H4 (cell line): ENCODE measurements around the gene AKAP1. TPM values are rescaled to one million over a fixed set of nuclear protein-coding genes. Genes with fewer than 3 reads are reported as not detected.

Source experiments
- DNase-seq: peaks from one replicate; pipeline ENCODE4 v3.0.0-alpha.2; 2015; ENCODE audit warnings: low spot score
- total RNA-seq: library from RNA; depleted of rRNA; stranded (reverse); fragments of >200 nt; shearing (Covaris generic); gene quantifications from 2 replicates; pipeline ENCODE4 v1.2.3, GENCODE V29; 2014

AKAP1 gene
- total RNA-seq, 1 experiment from 2014 or later, result 19.9 TPM

DNA sequence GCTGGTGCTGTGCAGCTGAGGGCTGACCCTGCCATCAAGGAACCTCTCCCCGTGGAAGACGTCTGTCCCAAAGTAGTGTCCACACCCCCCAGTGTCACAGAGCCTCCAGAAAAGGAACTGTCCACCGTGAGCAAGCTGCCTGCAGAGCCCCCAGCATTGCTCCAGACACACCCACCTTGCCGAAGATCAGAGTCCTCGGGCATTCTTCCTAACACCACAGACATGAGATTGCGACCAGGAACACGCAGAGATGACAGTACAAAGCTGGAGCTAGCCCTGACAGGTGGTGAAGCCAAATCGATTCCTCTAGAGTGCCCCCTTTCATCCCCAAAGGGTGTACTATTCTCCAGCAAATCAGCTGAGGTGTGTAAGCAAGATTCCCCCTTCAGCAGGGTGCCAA, 20.5 kb downstream of the AKAP1 start:
- no peak for DNase-seq

DNA sequence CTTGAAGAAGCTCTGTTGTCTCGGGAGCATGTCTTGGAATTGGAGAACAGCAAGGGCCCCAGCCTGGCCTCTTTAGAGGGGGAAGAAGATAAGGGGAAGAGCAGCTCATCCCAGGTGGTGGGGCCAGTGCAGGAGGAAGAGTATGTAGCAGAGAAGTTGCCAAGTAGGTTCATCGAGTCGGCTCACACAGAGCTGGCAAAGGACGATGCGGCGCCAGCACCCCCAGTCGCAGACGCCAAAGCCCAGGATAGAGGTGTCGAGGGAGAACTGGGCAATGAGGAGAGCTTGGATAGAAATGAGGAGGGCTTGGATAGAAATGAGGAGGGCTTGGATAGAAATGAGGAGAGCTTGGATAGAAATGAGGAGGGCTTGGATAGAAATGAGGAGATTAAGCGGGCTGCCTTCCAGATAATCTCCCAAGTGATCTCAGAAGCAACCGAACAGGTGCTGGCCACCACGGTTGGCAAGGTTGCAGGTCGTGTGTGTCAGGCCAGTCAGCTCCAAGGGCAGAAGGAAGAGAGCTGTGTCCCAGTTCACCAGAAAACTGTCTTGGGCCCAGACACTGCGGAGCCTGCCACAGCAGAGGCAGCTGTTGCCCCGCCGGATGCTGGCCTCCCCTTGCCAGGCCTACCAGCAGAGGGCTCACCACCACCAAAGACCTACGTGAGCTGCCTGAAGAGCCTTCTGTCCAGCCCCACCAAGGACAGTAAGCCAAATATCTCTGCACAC, 21.2 kb downstream of the AKAP1 start:
- DNase-seq, result peak; percentile 55

DNA sequence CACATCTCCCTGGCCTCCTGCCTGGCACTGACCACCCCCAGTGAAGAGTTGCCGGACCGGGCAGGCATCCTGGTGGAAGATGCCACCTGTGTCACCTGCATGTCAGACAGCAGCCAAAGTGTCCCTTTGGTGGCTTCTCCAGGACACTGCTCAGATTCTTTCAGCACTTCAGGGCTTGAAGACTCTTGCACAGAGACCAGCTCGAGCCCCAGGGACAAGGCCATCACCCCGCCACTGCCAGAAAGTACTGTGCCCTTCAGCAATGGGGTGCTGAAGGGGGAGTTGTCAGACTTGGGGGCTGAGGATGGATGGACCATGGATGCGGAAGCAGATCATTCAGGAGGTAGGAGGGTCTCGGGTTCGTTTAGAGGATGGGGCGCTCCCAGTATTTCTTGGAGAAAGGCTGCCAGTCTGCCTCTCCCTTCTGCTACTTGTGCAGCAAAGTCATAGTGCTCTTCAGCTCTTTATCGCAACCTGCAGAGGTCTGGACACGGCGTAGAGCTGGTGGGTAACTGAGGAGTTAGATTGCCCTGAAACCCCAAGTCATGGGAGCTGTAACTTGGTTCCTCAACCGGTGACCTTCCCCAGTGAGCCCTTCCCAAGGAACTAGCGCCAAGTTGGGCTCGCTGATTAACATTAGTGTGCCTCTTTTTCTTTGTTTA, 21.9 kb downstream of the AKAP1 start:
- DNase-seq, result no peak

DNA sequence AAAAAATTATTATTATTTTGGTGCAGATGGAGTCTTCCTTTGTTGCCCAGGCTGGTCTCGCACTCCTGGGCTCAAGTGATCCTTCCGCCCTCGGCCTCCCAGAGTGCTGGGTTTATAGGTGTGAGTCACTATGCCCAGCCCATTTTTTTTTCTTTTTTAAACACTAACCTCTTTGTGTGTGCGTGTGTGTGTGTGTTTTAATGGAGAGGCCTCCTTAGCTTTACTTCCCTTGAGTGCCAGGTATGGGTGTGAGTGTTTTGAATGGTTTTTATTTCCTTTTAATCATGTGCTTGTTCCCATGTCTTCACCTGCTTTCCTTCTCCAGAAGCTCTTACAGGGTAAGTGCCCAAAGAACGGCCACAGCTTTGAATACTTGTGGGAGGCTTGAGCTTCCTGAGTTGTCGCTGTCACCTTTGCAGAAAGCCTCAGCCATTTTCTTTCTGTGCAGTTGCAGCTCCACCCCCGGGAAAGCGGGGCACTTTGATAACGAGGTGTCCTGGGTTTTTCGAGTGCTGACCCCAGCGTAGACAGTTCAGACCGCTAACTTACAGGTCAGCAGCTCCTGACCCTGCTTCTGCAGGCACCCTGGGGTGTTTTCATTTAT, 22.6 kb downstream of the AKAP1 start:
- peak; percentile 90 for DNase-seq

DNA sequence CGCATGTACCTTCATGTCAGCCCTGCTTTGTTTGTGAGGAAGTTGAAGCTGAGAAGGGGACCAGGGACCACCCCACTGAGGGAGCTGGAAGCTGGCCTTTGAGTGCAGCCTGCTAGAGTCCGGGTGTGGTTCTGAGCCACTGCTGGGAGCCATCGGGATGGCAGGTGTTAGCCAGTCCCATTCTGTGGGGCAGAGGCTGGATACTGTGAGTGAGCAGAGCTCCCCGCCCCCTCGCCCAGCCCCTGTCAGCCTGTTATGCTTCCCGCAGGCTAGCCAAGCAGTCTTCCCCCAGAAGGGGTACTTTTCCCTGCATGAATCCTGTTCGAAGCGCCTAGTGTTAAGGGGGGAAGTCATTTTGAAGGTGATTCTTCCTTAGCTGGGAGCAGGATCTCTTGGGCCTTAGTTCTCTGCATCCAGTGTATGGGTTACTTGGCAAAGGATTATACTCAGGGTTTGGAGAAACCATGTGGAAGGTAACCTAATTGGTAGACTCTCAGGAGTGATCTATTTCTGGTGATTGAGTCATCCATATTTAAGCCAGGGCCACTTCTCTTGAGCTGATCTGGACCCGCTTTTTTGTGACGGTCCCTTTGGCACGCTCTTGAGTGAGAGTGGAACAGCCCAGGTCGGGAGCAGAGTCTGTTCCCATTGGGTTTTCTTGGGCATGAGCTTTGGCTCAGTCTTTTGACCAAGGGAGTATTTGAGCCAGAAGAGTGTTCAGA, 23.8 kb downstream of the AKAP1 start:
- no peak for DNase-seq

DNA sequence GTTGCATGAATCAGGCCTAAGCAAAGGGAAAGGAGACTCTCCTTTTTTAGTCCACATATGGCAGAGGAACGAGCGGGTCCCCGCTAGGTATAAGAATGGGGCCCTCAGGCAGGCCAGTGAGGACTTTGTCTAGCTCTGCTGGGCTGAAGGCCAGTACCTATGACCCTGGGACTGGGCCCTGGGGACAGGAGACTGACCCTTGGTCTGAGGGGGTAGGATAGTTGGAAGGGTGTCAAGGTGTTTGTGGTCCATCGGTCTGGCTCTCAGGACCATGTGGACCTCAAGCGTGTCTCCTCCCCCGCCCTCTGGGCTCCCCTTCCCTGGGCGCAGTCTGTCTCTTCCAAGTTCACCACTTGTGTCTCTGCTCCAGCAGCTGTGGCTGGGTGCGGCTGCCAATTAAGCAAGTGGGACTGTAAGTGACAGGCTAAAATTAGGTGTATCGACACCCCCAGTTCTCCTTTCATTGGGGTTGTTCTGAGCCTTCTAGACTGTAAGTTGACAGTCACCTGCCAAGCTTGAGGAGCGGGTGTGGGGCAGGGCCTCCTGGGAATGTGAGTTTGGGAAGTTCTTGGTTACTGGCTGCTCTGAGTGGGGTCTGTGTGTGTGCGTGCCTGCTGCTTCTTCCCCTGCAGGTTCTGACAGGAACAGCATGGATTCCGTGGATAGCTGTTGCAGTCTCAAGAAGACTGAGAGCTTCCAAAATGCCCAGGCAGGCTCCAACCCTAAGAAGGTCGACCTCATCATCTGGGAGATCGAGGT, 24.5 kb downstream of the AKAP1 start:
- DNase-seq, result no peak

DNA sequence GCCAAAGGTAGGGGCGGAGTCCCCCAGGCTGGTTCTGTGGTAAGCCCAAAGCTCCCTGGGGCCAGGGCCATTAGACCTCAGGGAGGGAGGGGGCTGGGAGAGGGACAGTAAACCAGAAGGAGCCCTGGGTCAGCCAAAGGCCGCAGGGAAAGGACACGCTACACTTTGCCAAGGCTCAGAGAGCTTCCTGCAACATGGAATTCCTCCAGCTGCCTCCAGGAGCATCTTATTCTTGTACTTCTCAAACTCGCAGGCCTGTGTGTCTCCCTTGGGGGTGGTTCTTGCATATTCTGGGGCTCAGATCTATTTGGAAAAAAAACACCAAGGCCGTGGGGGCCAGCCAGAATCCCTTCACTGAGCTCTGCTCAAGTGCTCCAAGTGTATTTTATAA, 25.1 kb downstream of the AKAP1 start:
- no peak for DNase-seq

DNA sequence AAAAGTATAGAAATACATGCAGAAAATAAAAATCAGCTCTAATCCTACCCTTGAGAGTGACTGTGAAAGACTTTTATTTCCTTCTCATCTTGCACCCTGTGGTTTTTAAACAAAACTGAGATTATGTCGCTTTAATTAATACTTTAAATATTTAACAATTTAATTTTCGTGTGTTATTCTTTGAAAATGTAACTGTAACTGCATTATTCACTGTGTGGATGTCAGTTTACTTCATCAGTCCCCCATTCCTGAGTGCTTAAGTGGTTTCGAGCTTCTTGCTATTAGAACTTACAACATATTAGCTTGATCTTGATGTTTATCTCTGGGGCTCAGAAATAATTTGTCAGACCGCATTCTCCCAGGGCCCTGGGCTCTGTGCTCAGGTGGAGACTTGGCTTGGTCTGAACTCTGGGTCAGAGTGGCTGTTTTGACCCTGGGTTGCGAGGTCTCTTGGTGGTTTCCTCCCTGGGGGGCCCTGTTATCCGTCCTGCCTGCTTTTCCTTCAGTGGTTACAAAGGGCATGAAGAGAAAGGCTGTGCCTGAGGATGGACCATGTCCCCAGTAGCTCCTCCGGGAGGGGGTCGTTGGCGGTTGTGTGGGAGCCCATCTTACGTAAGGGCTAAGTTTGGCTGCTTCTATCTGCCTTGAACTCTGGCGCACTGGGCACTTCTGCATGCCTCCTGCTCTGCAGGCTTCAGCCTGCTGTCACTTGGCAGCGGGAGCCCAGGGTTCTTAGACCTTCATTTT, 25.7 kb downstream of the AKAP1 start:
- no peak for DNase-seq

DNA sequence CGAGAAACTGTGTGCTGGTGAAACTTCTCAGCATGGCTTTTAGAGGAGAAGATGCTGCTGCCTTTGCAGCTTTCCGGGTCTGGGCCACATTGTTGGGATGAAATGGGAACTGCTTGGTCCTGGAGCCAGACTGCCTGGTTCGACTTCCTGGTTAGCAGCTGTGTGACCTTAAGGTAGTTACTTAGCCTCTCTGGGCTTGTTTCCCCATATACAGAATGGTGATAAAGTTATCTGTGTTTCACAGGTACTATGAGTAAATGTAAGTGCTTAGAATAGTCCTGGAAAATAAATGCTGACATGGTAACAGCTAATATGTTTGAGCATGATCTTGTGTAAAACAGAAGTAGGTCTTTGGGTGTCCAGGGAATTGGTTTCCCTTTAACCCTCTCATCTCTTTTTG, 26.3 kb downstream of the AKAP1 start:
- no peak for DNase-seq

DNA sequence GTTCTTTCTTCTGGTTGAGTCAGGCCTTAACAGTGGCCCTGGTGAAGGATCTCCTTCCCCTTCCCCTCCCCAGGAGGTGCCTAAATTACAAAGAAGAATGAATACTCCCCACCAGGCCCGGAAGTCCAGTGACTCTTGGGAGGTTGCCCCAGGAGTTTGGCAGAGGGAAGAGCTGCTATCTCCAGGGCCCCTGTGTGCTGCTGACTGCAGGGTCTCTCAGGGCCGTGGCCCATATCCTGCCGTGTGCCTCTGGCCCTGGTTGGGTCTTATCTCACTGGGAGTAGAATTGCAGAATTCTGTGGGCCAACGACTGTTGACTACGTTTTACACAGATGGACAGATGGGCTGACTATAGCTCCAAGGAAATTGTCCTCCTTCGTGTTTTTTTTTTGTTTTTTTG, 28.0 kb downstream of the AKAP1 start:
- DNase-seq, result no peak

DNA sequence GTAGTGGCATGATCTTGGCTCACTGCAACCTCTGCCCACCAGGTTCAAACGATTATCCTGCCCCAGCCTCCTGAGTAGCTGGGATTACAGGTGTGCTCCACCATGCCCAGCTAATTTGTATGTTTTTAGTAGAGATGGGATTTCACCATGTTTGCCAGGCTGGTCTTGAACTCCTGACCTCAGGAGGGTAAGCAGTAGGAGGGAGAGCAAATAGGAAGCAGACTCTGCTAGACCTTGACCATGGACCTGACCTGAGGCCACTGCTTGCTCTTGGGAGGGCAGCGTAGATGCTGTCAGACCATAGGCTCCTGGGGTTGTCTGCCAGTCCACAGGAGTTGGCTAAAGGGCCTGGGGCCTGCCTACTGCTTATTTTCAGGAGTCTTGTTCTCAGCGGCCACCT, 28.6 kb downstream of the AKAP1 start:
- no peak for DNase-seq

DNA sequence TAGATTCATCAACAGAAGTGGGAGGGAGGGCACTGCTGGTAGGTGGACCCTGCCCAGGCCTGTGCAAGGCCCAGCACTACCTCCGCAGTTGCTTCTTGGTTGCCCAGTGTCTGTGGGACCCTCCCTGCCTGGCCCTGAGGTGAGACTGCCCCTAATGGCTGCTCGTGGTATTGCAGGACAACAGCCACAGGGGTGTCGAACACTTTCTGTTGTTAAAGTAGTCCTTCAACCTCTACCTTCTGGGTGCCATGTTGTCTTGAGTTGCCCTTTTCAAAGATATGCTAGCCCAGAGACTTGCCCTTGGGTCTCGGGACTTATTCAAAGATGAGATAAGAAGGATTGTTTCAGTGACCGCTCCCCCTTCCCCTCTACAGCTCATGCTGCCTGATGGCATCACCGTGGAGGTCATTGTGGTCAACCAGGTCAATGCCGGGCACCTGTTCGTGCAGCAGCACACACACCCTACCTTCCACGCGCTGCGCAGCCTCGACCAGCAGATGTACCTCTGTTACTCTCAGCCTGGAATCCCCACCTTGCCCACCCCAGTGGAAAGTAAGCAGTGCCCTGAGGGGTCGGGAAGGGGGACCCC, 29.1 kb downstream of the AKAP1 start:
- DNase-seq, result peak; percentile 35

DNA sequence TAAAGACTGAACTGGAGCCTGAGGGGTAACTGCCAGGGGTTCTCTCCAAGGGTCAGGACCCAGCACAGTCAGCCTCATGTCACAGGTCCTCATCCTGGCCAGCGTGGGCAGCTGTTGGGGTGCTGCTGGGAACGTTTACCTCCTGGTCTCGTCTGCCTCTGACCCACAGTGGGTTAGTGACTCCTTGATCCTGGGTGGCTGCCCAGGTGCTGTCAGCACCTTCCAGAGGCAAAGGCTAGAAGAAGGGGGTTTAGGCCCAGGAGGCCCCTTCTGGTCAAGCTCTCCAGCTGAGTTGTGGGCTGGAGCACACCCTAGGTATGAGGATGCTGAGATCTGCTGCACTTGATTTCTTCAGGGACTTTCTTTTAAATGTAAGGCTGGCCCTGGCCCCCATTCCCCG, 30.3 kb downstream of the AKAP1 start:
- no peak for DNase-seq

DNA sequence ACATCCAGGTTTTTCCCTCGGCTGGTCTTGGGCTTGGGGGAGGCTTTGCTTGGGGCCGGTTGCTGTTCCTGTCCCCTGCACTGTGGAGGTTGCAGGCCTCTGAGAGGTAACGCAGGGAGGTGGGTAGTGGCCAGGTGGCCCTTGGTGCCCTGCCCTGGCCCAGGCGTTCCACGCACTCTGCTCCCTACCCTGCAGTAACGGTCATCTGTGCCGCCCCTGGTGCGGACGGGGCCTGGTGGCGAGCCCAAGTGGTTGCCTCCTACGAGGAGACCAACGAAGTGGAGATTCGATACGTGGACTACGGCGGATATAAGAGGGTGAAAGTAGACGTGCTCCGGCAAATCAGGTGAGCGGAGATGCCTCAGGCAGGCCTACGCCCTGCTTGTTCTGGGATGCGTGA, 30.9 kb downstream of the AKAP1 start:
- DNase-seq, result no peak

DNA sequence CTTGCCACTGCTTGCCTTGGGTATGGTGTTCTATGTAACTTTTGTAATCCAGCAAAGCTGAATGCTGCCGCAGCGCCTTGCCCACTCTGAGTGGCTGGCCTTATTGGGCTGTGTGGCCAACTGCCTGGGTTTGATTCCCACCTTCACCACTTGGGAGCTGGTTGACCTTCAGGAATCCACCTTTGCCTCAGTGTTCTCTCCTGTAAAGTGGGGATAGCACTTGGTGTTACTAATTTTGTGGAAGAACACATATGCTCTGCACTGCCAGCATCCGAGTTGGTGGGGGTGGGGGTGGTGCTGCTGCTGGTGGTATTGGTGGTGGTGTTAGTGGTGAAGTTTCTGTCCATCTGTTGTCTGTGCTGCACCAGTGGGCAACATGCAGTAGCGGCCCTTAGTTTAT, 32.8 kb downstream of the AKAP1 start:
- no peak for DNase-seq

DNA sequence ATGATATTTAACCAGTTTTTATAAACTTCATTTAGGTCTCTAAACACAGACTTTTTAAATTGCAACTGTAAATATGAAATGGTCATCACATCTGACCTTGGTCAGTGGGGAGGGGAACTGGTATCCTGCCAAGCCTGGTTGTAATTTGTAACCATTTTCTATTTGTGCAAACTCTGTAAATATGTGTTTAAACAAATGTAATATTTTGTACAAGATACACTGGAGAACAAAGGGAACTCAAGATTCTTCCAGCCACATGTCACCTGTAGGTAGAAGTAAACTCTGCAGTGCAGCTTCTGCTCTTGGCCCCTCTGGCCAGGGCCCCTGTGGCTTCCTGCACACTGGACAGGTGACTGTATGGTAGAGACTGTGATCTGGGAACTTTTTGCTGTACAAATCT, 35.8 kb downstream of the AKAP1 start:
- no peak for DNase-seq

DNA sequence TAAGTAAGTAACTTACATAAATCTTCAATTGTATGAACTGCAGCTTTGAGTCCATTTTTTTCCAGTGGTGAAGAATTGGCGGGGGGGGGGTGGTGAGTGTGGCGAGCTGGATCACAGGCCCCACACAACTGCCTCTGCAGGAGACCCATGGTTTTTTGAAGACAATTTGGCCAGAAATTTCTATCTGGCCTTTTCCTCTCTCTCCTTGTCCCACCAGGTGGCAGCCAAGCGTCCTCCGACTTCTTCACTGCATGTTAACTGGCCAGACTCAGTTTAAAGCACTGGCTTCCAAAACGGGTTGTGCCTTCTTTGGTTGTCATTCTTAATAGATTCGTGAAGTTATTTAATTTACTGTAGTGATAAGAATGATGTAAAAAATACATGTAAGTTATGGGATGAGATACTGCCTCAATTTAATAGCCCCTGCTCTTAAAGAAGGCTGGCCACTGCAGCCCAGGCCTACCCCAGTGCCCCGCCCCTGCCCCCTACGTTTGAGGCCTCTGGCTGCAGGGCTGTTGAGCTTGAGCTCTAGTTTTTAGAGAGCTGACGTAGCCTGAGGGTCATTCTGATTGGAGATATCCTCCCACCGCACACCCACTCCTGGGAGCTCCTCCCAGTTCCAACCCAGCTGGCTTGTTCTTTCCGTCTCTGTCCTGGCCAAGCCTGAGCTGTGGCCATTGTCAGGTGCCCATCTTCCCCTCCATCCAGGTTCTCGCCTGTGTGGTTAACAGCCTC, 36.4 kb downstream of the AKAP1 start:
- no peak for DNase-seq

DNA sequence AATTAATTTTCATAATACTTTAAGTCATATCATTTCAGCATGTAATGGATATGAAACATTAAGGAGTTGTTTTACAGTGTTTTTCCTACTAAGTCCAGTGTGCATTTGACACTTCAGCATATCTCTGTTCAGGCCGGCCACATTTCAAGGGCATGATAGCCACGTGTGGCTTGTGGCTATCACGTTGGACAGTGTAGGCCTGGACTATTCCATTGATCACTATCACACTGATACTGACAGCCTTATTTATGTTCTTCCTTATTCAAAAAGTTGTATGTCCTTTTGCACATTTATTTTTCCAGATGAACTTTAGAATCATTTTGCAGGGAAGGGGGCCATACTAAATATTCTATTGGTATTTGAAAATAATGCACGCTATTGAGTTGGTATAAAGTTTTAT, 39.0 kb downstream of the AKAP1 start:
- no peak for DNase-seq

DNA sequence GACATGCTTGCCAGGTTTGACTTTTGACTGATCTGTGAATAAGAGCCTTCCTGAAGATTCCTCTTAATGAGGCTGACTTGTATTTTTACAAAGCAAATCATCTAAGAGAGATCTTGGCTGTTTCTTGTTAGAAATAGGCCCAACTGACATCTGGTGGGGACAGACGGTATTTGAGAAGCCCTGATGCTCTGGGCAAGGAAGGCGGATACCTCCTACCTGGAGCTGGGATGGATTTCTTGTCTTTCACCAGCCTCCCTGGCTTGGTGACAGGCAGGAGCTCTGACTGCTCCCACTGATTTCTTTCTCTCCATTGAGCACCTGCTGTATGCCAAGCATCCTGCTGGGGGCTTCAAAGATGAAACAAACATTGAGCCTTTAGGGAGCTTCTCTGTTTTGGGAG, 40.4 kb downstream of the AKAP1 start:
- no peak for DNase-seq

DNA sequence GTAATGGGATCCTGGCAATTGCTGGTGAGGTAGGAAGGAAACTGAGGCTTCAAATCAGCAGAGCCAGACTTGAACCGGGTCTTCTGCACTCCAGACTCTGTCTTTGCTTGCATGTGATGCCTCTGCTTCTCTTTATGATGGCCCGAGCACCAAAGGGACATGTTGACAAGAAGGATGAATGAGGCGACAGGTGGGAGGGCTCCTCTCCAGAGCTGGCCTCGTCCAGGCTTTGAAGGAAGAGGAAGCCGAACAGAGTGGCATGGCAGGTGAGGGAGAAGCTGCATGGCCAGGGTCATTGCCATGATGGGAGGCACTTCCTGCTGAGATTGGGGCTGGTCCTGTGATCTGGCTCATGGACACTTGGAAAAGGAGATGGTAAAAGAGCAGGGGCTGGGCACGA, 40.8 kb downstream of the AKAP1 start:
- DNase-seq, result no peak
